Gastroesophageal sphincter (tissue), 4 donors: Measurements from ENCODE around the gene BAX. TPM values are rescaled to one million over a fixed set of nuclear protein-coding genes. Genes with fewer than 3 reads are reported as not detected.

ENCODE experiments used
- ATAC-seq: fragments of 150-250 bp; one replicate; pipeline ENCODE4 v1.9.1; 2016; ENCODE audit warnings: mild to moderate bottlenecking, moderate library complexity
- H3K27ac ChIP-seq, 4 donors: fragments of 200-600 bp; sonication (generic) in 3 of 4; 1 replicate in 3 of 4; 2 replicates in 1 of 4; pipeline ENCODE4 v1.5.1; 2016 to 2019
- H3K27me3 ChIP-seq: fragments of 200-600 bp; sonication (generic); one replicate; pipeline ENCODE4 v1.5.1; 2019
- H3K36me3 ChIP-seq, 2 donors: fragments of 200-600 bp; sonication (generic); one replicate each; pipeline ENCODE4 v1.5.1; 2019; ENCODE audit warnings: control low read depth in 1 of 2
- H3K4me1 ChIP-seq, 3 donors: fragments of 200-600 bp; sonication (generic); 1 replicate in 2 of 3; 2 replicates in 1 of 3; pipeline ENCODE4 v1.5.1; 2016 to 2019; ENCODE audit warnings: control low read depth in 2 of 3
- H3K4me3 ChIP-seq, 2 donors: fragments of 200-600 bp; sonication (generic); one replicate each; pipeline ENCODE4 v1.5.1; 2019; ENCODE audit warnings: mild to moderate bottlenecking in 1 of 2, moderate library complexity in 1 of 2
- H3K9me3 ChIP-seq, 3 donors: fragments of 200-600 bp; sonication (generic); one replicate each; pipeline ENCODE4 v1.5.1; 2017 to 2019; ENCODE audit warnings: control low read depth in 2 of 3
- EP300 ChIP-seq: sonication (generic); formaldehyde crosslinking; IDR thresholded peaks from one replicate; pipeline ENCODE4 v1.6.1; 2017; ENCODE audit warnings: antibody characterized with exemption, mild to moderate bottlenecking
- POLR2A ChIP-seq, 2 donors: fragments of 450-650 bp; IDR thresholded peaks; one replicate each; pipeline ENCODE4 v1.6.1; 2017; ENCODE audit warnings: antibody characterized with exemption in 2 of 2, mild to moderate bottlenecking in 2 of 2, moderate library complexity in 1 of 2
- WGBS, 2 donors: methylation state at CpG; one replicate each; pipeline ENCODE4 v1.1.5; 2018; ENCODE audit warnings: low coverage in 1 of 2; 5-methylcytosine and 5-hydroxymethylcytosine counted together
- small RNA-seq, 4 donors: library from RNA; depleted of rRNA; stranded (forward); fragments of <200 nt; gene quantifications; one replicate each; pipeline ENCODE3, GENCODE V24; 2016
- total RNA-seq, 4 donors: library from RNA; depleted of rRNA; stranded (reverse); fragments of >200 nt; gene quantifications; one replicate each; pipeline ENCODE4 v1.1.0, GENCODE V29; 2016
- TF ChIP-seq, protein P1 (sequence below), 4 experiments: fragments of 200-600 bp in 2 of 4; fragments of 450-650 bp in 2 of 4; sonication (generic) in 1 of 4; IDR thresholded peaks; one replicate each; pipeline ENCODE4 v1.5.1; 2017 to 2019; ENCODE audit warnings: antibody characterized with exemption in 4 of 4, mild to moderate bottlenecking in 2 of 4, moderate library complexity in 2 of 4

Gene BAX
- total RNA-seq, 4 donors from 2014 or later, result 31.5 to 40.8 (median 34.8) TPM

DNA sequence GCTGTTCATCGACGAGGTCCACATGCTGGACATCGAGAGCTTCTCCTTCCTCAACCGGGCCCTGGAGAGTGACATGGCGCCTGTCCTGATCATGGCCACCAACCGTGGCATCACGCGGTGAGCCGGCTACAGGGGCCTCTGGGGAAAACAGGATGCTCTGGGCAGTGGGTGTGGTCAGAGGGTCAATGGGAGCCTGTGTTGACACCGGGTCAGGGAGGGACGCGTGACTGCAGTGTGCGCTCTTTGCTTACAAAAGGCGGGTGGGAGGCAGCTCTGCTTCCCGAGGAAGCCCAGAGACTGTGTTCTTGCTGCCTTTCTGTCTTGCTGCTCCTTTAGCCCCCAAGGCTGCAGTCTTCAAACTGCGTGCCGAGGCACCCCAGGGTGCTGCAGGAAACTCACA lies 56.5 kb downstream of the BAX start:
- Histone ChIP-seq H3K4me3 (no peak overlapping the region), H3K4me1 (no peaks in the 10 kb centered on the region), H3K27ac (no peak overlapping the region), H3K9me3 (no peaks in the 10 kb centered on the region), H3K36me3 (peaks cover 0 to 96% of the 10 kb centered on the region in 2 donors), H3K27me3 (peaks cover under 1% of the 10 kb centered on the region)
- 82% methylated on average over 4 of the region's 17 CpGs; no CpG with 5 or more reads in 1 of the 2 donors for WGBS, 2 donors
- ATAC-seq, result no peak
- TF ChIP-seq POLR2A (IDR thresholded peaks at IDR 0.05) (no peak), EP300 (no peak)
- TF ChIP-seq, protein P1, sequence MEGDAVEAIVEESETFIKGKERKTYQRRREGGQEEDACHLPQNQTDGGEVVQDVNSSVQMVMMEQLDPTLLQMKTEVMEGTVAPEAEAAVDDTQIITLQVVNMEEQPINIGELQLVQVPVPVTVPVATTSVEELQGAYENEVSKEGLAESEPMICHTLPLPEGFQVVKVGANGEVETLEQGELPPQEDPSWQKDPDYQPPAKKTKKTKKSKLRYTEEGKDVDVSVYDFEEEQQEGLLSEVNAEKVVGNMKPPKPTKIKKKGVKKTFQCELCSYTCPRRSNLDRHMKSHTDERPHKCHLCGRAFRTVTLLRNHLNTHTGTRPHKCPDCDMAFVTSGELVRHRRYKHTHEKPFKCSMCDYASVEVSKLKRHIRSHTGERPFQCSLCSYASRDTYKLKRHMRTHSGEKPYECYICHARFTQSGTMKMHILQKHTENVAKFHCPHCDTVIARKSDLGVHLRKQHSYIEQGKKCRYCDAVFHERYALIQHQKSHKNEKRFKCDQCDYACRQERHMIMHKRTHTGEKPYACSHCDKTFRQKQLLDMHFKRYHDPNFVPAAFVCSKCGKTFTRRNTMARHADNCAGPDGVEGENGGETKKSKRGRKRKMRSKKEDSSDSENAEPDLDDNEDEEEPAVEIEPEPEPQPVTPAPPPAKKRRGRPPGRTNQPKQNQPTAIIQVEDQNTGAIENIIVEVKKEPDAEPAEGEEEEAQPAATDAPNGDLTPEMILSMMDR (IDR thresholded peaks at IDR 0.05), result no peak

Small RNA genes within 50 kb of the gene (small RNA-seq; reads per million reads assigned to genes)
- 0 reads per million in 4 donors for gene AC026803.1
- gene MIR6798, result 0 reads per million in 4 donors

Other genes starting within 250 kb of the BAX start
- gene MAMSTR, start 235.2 kb upstream of the BAX start, total RNA-seq, result 1 to 10 TPM in 2 of 4 donors, under 1 TPM in 2; 0.25 to 3.7 (median 1.3) TPM
- gene RASIP1, start 214.3 kb upstream of the BAX start, total RNA-seq, result 10 to 100 TPM in 3 of 4 donors, 1 to 10 TPM in 1; 9.8 to 16.4 (median 10.3) TPM
- under 1 TPM in 1 of 4 donors, not detected in 3; 0.27 TPM for gene IZUMO1, start 208.0 kb upstream of the BAX start, total RNA-seq
- gene FUT1, start 202.2 kb upstream of the BAX start, total RNA-seq, result 1 to 10 TPM in 3 of 4 donors, under 1 TPM in 1; 0.54 to 3.5 (median 2.6) TPM
- not detected for gene FGF21, start 199.4 kb upstream of the BAX start, total RNA-seq
- gene BCAT2, start 143.8 kb upstream of the BAX start, total RNA-seq, result 10 to 100 TPM; 46.6 to 77.8 (median 57.8) TPM
- gene HSD17B14, start 118.4 kb upstream of the BAX start, total RNA-seq, result 10 to 100 TPM in 2 of 4 donors, 1 to 10 TPM in 2; 5.3 to 12.5 (median 8.2) TPM
- gene PLEKHA4, start 86.3 kb upstream of the BAX start, total RNA-seq, result 10 to 100 TPM; 11.4 to 29.2 (median 18.1) TPM
- gene PPP1R15A, start 82.5 kb upstream of the BAX start, total RNA-seq, result 10 to 100 TPM; 53.9 to 70.0 (median 60.9) TPM
- 1 to 10 TPM in 1 of 4 donors, not detected in 3; 2.0 TPM for gene TULP2, start 56.1 kb upstream of the BAX start, total RNA-seq
- 100 to 1,000 TPM; 188 to 326 (median 279) TPM for gene NUCB1, start 54.6 kb upstream of the BAX start, total RNA-seq
- gene DHDH, start 21.2 kb upstream of the BAX start, total RNA-seq, result under 1 TPM in 1 of 4 donors, not detected in 3; 0.81 TPM
- gene FTL, start 10.4 kb downstream of the BAX start, total RNA-seq, result 1,000 to 10,000 TPM; 2,478 to 4,094 (median 2,824) TPM
- gene GYS1, start 38.4 kb downstream of the BAX start, total RNA-seq, result 10 to 100 TPM; 22.1 to 44.4 (median 38.5) TPM
- 10 to 100 TPM; 69.4 to 96.5 (median 84.2) TPM for gene RUVBL2, start 39.0 kb downstream of the BAX start, total RNA-seq
- not detected for gene LHB, start 62.2 kb downstream of the BAX start, total RNA-seq
- not detected for gene CGB3, start 69.5 kb downstream of the BAX start, total RNA-seq
- gene CGB2, start 77.0 kb downstream of the BAX start, total RNA-seq, result not detected
- gene CGB1, start 82.0 kb downstream of the BAX start, total RNA-seq, result not detected
- not detected for gene CGB5, start 89.0 kb downstream of the BAX start, total RNA-seq
- not detected for gene CGB8, start 94.2 kb downstream of the BAX start, total RNA-seq
- not detected for gene CGB7, start 102.9 kb downstream of the BAX start, total RNA-seq
- gene NTF4, start 109.9 kb downstream of the BAX start, total RNA-seq, result under 1 TPM in 1 of 4 donors, not detected in 3; 0.37 TPM
- not detected for gene KCNA7, start 117.8 kb downstream of the BAX start, total RNA-seq
- gene SNRNP70, start 130.6 kb downstream of the BAX start, total RNA-seq, result 100 to 1,000 TPM in 3 of 4 donors, 10 to 100 TPM in 1; 77.4 to 323 (median 192) TPM
- gene LIN7B, start 159.5 kb downstream of the BAX start, total RNA-seq, result 10 to 100 TPM in 3 of 4 donors, 1 to 10 TPM in 1; 6.5 to 19.8 (median 13.2) TPM
- gene C19orf73, start 164.3 kb downstream of the BAX start, total RNA-seq, result 1 to 10 TPM in 1 of 4 donors, not detected in 3; 1.8 TPM
- gene PPFIA3, start 164.7 kb downstream of the BAX start, total RNA-seq, result 1 to 10 TPM; 3.6 to 7.6 (median 5.0) TPM
- 1 to 10 TPM; 1.1 to 3.9 (median 1.8) TPM for gene HRC, start 200.5 kb downstream of the BAX start, total RNA-seq
- gene TRPM4, start 202.9 kb downstream of the BAX start, total RNA-seq, result 10 to 100 TPM; 16.3 to 38.5 (median 17.3) TPM